ENCODE data around the gene FGF18.

The FGF18 gene

GRCh38 chr5:171453056-171453725 lies 33.7 kb downstream of the FGF18 start:
- H3K9me3 ChIP-seq (ENCODE audit: control insufficient read depth, insufficient read depth, low read length), result no peaks in the 10 kb centered on the region
- H3K4me1 ChIP-seq (ENCODE audit: insufficient read depth, low read length), result peaks cover 37% of the 10 kb centered on the region
- no peaks in the 10 kb centered on the region for H3K36me3 ChIP-seq (ENCODE audit: insufficient read depth, low read length)
- no peak overlapping the region for H3K9ac ChIP-seq (ENCODE audit: low read depth, low read length)

GRCh38 chr5:171453988-171454387 lies 34.5 kb downstream of the FGF18 start:
- no peaks in the 10 kb centered on the region for H3K9me3 ChIP-seq (ENCODE audit: control insufficient read depth, insufficient read depth, low read length)
- H3K4me1 ChIP-seq (ENCODE audit: insufficient read depth, low read length), result peaks cover 29% of the 10 kb centered on the region
- H3K36me3 ChIP-seq (ENCODE audit: insufficient read depth, low read length), result no peaks in the 10 kb centered on the region

GRCh38 chr5:171454549-171454948 lies 35.1 kb downstream of the FGF18 start:
- Histone ChIP-seq H3K4me1 (ENCODE audit: insufficient read depth, low read length) (peaks cover 24% of the 10 kb centered on the region), H3K9ac (ENCODE audit: low read depth, low read length) (no peak overlapping the region), H3K9me3 (ENCODE audit: control insufficient read depth, insufficient read depth, low read length) (no peaks in the 10 kb centered on the region), H3K36me3 (ENCODE audit: insufficient read depth, low read length) (no peaks in the 10 kb centered on the region)

More at GRCh38 chr5:171453988-171454387, 34.5 kb downstream of the FGF18 start:
- no peak overlapping the region for H3K9ac ChIP-seq (ENCODE audit: low read depth, low read length)

- H3K9me3 ChIP-seq (ENCODE audit: control insufficient read depth, insufficient read depth, low read length), result no peaks in the 10 kb centered on the region
- H3K4me1 ChIP-seq (ENCODE audit: insufficient read depth, low read length), result peaks cover 18% of the 10 kb centered on the region
- H3K9ac ChIP-seq (ENCODE audit: low read depth, low read length), result no peak overlapping the region
- no peaks in the 10 kb centered on the region for H3K36me3 ChIP-seq (ENCODE audit: insufficient read depth, low read length)
Observed at GRCh38 chr5:171455522-171455921, 36.1 kb downstream of the FGF18 start.

- Histone ChIP-seq H3K9me3 (ENCODE audit: control insufficient read depth, insufficient read depth, low read length) (no peaks in the 10 kb centered on the region), H3K9ac (ENCODE audit: low read depth, low read length) (no peak overlapping the region), H3K4me1 (ENCODE audit: insufficient read depth, low read length) (peaks cover 14% of the 10 kb centered on the region), H3K36me3 (ENCODE audit: insufficient read depth, low read length) (no peaks in the 10 kb centered on the region)
Observed at GRCh38 chr5:171457208-171457981, 37.9 kb downstream of the FGF18 start.

GRCh38 chr5:171459839-171460238 lies 40.4 kb downstream of the FGF18 start:
- Histone ChIP-seq H3K4me1 (ENCODE audit: insufficient read depth, low read length) (0 out of 2 replicates have a peak, but pooled peaks cover 4% of the 10 kb centered on the region), H3K9ac (ENCODE audit: low read depth, low read length) (no peak overlapping the region), H3K9me3 (ENCODE audit: control insufficient read depth, insufficient read depth, low read length) (no peaks in the 10 kb centered on the region), H3K36me3 (ENCODE audit: insufficient read depth, low read length) (no peaks in the 10 kb centered on the region)

- Histone ChIP-seq H3K36me3 (ENCODE audit: insufficient read depth, low read length) (no peaks in the 10 kb centered on the region), H3K4me1 (ENCODE audit: insufficient read depth, low read length) (0 out of 2 replicates have a peak, but pooled peaks cover 4% of the 10 kb centered on the region), H3K9me3 (ENCODE audit: control insufficient read depth, insufficient read depth, low read length) (no peaks in the 10 kb centered on the region), H3K9ac (ENCODE audit: low read depth, low read length) (no peak overlapping the region)
Observed at GRCh38 chr5:171462136-171462927, 42.9 kb downstream of the FGF18 start.

- Histone ChIP-seq H3K9me3 (ENCODE audit: control insufficient read depth, insufficient read depth, low read length) (no peaks in the 10 kb centered on the region), H3K4me1 (ENCODE audit: insufficient read depth, low read length) (0 out of 2 replicates have a peak, but pooled peaks cover 4% of the 10 kb centered on the region), H3K36me3 (ENCODE audit: insufficient read depth, low read length) (no peaks in the 10 kb centered on the region), H3K9ac (ENCODE audit: low read depth, low read length) (no peak overlapping the region)
Observed at GRCh38 chr5:171462928-171463861, 43.7 kb downstream of the FGF18 start.

- 0 out of 2 replicates have a peak, but pooled peaks cover 4% of the 10 kb centered on the region for H3K4me1 ChIP-seq (ENCODE audit: insufficient read depth, low read length)
- no peaks in the 10 kb centered on the region for H3K36me3 ChIP-seq (ENCODE audit: insufficient read depth, low read length)
- H3K9ac ChIP-seq (ENCODE audit: low read depth, low read length), result no peak overlapping the region
- H3K9me3 ChIP-seq (ENCODE audit: control insufficient read depth, insufficient read depth, low read length), result no peaks in the 10 kb centered on the region
Observed at GRCh38 chr5:171463862-171464229, 44.4 kb downstream of the FGF18 start.

GRCh38 chr5:171464829-171465228 lies 45.4 kb downstream of the FGF18 start:
- Histone ChIP-seq H3K4me1 (ENCODE audit: insufficient read depth, low read length) (peaks cover 11% of the 10 kb centered on the region), H3K36me3 (ENCODE audit: insufficient read depth, low read length) (no peaks in the 10 kb centered on the region), H3K9ac (ENCODE audit: low read depth, low read length) (no peak overlapping the region), H3K9me3 (ENCODE audit: control insufficient read depth, insufficient read depth, low read length) (no peaks in the 10 kb centered on the region)

GRCh38 chr5:171467107-171467506 lies 47.7 kb downstream of the FGF18 start:
- H3K36me3 ChIP-seq (ENCODE audit: insufficient read depth, low read length), result no peaks in the 10 kb centered on the region
- no peak overlapping the region for H3K9ac ChIP-seq (ENCODE audit: low read depth, low read length)

GRCh38 chr5:171469326-171469725 lies 49.9 kb downstream of the FGF18 start:
- Histone ChIP-seq H3K36me3 (ENCODE audit: insufficient read depth, low read length) (no peaks in the 10 kb centered on the region), H3K9me3 (ENCODE audit: control insufficient read depth, insufficient read depth, low read length) (no peaks in the 10 kb centered on the region; the same call in 1 of the 2 replicates), H3K9ac (ENCODE audit: low read depth, low read length) (no peak overlapping the region), H3K4me1 (ENCODE audit: insufficient read depth, low read length) (peaks cover 10% of the 10 kb centered on the region)

More at GRCh38 chr5:171467107-171467506, 47.7 kb downstream of the FGF18 start:
- H3K4me1 ChIP-seq (ENCODE audit: insufficient read depth, low read length), result peaks cover 15% of the 10 kb centered on the region
- no peaks in the 10 kb centered on the region; the same call in 1 of the 2 replicates for H3K9me3 ChIP-seq (ENCODE audit: control insufficient read depth, insufficient read depth, low read length)

GRCh38 chr5:171470420-171470819 lies 51.0 kb downstream of the FGF18 start:
- Histone ChIP-seq H3K36me3 (ENCODE audit: insufficient read depth, low read length) (no peaks in the 10 kb centered on the region), H3K9ac (ENCODE audit: low read depth, low read length) (no peak overlapping the region), H3K9me3 (ENCODE audit: control insufficient read depth, insufficient read depth, low read length) (no peaks in the 10 kb centered on the region; the same call in 1 of the 2 replicates), H3K4me1 (ENCODE audit: insufficient read depth, low read length) (peaks cover 10% of the 10 kb centered on the region)

Data from ES-I3 (cell line).